HepG2 (cell line): Measurements from ENCODE around the gene CLDN9. TPM values are rescaled to one million over a fixed set of nuclear protein-coding genes. Genes with fewer than 3 reads are reported as not detected.

ENCODE experiments used
- CBFB ChIP-seq: sonication (generic); formaldehyde crosslinking; IDR thresholded peaks from 2 replicates; pipeline ENCODE4 v1.4.0; 2020; ENCODE audit warnings: missing genetic modification reagents
- DPF2 ChIP-seq: sonication (generic); formaldehyde crosslinking; IDR thresholded peaks from 2 replicates; pipeline ENCODE4 v1.4.0; 2020; ENCODE audit warnings: mild to moderate bottlenecking, low read depth, missing genetic modification reagents, borderline replicate concordance
- NONO ChIP-seq, 2 experiments: fragments of 450-650 bp in 1 of 2; sonication (generic) in 1 of 2; formaldehyde crosslinking in 1 of 2; IDR thresholded peaks in 1 of 2; conservative IDR thresholded peaks in 1 of 2; 2 replicates each; pipeline versions ENCODE4 v1.6.1 to v1.8.0; 2017 to 2022; ENCODE audit warnings: mild to moderate bottlenecking in 1 of 2, missing genetic modification reagents in 1 of 2, moderate library complexity in 1 of 2
- NR2F6 ChIP-seq, 2 experiments: IDR thresholded peaks; 2 replicates each; pipeline ENCODE4 v1.6.1; 2016; ENCODE audit warnings: antibody characterized with exemption in 1 of 2, mild to moderate bottlenecking in 1 of 2
- SRSF9 ChIP-seq: fragments of 200-400 bp; formaldehyde crosslinking; IDR thresholded peaks from 2 replicates; pipeline ENCODE4 v1.6.1; 2018; ENCODE audit warnings: borderline replicate concordance, mild to moderate bottlenecking, low read depth, low read length; ENCODE audit not compliant: insufficient read depth, poor library complexity, severe bottlenecking
- THAP11 ChIP-seq: IDR thresholded peaks from 2 replicates; pipeline ENCODE4 v1.6.1; 2016; ENCODE audit warnings: missing biosample characterization, missing genetic modification reagents
- TMF1 ChIP-seq: sonication (generic); formaldehyde crosslinking; IDR thresholded peaks from 2 replicates; pipeline ENCODE4 v1.8.1; 2022; ENCODE audit warnings: low read depth, missing genetic modification reagents
- ZNF766 ChIP-seq: sonication (generic); formaldehyde crosslinking; IDR thresholded peaks from 2 replicates; pipeline ENCODE4 v1.5.0; 2020; ENCODE audit warnings: missing genetic modification reagents, borderline replicate concordance
- polyA plus RNA-seq, 8 experiments: library from polyadenylated mRNA; depleted of rRNA in 3 of 8; stranded (reverse) in 7 of 8; unstranded in 1 of 8; fragments of >200 nt; fragmentation: Illumina TruSeq in 4 of 8; extraction: Trizol in 4 of 8; gene quantifications; 2 replicates each; pipeline versions ENCODE4 v1.2.1 to v1.2.3, GENCODE V29; 2011 to 2016; ENCODE audit warnings: low read depth in 4 of 8, missing spikeins in 1 of 8, mixed read lengths in 1 of 8; ENCODE audit not compliant: insufficient read depth in 1 of 8
- total RNA-seq, 5 experiments: library from RNA; depleted of rRNA; stranded (reverse); fragments of >200 nt; fragmentation: Illumina TruSeq; extraction: Trizol; gene quantifications; 2 replicates each; pipeline ENCODE4 v1.2.3, GENCODE V29; 2016; ENCODE audit warnings: low read depth in 1 of 5
- TF ChIP-seq, protein P1 (sequence below): sonication (generic); formaldehyde crosslinking; IDR thresholded peaks from 2 replicates; pipeline ENCODE4 v1.4.0; 2020; ENCODE audit warnings: missing genetic modification reagents, borderline replicate concordance
- TF ChIP-seq, protein P2 (sequence below): IDR thresholded peaks from 2 replicates; pipeline ENCODE4 v1.6.1; 2012; ENCODE audit warnings: low read length, improper control_type of control experiment
- TF ChIP-seq, protein P3 (sequence below): sonication (generic); formaldehyde crosslinking; IDR thresholded peaks from 2 replicates; pipeline ENCODE4 v1.9.0; 2021; ENCODE audit warnings: mild to moderate bottlenecking, missing genetic modification reagents
- TF ChIP-seq, protein P4 (sequence below): sonication (generic); formaldehyde crosslinking; IDR thresholded peaks from 2 replicates; pipeline ENCODE4 v1.4.0; 2020; ENCODE audit warnings: mild to moderate bottlenecking, low read depth, missing genetic modification reagents

CLDN9 gene
- total and polyA plus RNA-seq, 2 of the 13 experiments (the other 11 are each of a cell fraction or from before 2014, with no cell fraction given): 0.15 to 0.26 TPM

DNA sequence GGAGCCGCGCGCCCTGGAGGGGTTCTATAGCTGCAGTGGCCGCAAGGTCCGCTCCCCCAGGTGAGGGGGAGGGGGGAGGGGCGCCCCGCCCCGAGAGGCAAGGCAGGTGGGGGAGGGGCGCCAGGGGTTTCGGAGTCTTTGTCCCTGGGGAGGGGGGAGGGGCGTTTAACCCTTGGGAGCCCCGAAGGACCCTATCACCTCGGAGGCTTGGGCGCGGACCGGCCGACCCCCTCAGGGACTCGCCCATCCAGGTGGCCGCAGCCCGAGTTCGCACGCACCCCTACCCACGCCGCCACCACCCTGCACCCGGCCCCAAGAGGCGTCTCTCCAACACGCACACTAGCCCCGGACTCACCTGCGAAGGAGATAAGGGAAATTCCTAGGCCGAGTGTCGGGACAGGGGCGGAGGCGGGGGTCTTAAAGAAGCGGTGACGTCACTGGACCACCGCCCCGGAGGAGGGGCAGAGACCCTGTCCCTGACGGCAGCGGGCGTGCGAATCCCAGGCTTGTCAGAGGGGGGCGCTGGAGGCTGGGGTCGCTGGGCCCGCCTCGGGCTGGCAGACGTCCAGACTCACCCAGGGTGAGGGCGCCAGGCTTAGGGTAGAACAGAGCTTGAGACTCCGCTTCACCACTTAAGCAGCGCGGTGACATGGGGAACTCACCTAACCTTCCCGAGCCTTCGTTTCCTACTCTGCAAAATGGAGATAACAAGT is 5.2 kb downstream of the CLDN9 start, which contains the start of gene CLDN6 (continued):
- TF ChIP-seq, protein P1, sequence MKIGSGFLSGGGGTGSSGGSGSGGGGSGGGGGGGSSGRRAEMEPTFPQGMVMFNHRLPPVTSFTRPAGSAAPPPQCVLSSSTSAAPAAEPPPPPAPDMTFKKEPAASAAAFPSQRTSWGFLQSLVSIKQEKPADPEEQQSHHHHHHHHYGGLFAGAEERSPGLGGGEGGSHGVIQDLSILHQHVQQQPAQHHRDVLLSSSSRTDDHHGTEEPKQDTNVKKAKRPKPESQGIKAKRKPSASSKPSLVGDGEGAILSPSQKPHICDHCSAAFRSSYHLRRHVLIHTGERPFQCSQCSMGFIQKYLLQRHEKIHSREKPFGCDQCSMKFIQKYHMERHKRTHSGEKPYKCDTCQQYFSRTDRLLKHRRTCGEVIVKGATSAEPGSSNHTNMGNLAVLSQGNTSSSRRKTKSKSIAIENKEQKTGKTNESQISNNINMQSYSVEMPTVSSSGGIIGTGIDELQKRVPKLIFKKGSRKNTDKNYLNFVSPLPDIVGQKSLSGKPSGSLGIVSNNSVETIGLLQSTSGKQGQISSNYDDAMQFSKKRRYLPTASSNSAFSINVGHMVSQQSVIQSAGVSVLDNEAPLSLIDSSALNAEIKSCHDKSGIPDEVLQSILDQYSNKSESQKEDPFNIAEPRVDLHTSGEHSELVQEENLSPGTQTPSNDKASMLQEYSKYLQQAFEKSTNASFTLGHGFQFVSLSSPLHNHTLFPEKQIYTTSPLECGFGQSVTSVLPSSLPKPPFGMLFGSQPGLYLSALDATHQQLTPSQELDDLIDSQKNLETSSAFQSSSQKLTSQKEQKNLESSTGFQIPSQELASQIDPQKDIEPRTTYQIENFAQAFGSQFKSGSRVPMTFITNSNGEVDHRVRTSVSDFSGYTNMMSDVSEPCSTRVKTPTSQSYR (CRISPR knock-in tag): peak; percentile 62; the same call in 1 of the 2 replicates
- TF ChIP-seq ZNF766 (CRISPR knock-in tag) (no peak), SRSF9 (no peak), NONO (IDR thresholded peaks at IDR 0.05) (no peak), NONO (CRISPR knock-in tag; conservative IDR thresholded peaks at IDR 0.05) (no peak), TMF1 (no peak), NR2F6 (IDR thresholded peaks at IDR 0.05) (no peak), NR2F6 (CRISPR knock-in tag; IDR thresholded peaks at IDR 0.05) (0 out of 2 replicates have a peak, but pooled peaks have one; percentile 29), THAP11 (CRISPR knock-in tag) (peak; percentile 57; the same call in 1 of the 2 replicates), DPF2 (CRISPR knock-in tag) (no peak), CBFB (CRISPR knock-in tag) (peak; percentile 33; the same call in 1 of the 2 replicates)
- TF ChIP-seq, protein P2, sequence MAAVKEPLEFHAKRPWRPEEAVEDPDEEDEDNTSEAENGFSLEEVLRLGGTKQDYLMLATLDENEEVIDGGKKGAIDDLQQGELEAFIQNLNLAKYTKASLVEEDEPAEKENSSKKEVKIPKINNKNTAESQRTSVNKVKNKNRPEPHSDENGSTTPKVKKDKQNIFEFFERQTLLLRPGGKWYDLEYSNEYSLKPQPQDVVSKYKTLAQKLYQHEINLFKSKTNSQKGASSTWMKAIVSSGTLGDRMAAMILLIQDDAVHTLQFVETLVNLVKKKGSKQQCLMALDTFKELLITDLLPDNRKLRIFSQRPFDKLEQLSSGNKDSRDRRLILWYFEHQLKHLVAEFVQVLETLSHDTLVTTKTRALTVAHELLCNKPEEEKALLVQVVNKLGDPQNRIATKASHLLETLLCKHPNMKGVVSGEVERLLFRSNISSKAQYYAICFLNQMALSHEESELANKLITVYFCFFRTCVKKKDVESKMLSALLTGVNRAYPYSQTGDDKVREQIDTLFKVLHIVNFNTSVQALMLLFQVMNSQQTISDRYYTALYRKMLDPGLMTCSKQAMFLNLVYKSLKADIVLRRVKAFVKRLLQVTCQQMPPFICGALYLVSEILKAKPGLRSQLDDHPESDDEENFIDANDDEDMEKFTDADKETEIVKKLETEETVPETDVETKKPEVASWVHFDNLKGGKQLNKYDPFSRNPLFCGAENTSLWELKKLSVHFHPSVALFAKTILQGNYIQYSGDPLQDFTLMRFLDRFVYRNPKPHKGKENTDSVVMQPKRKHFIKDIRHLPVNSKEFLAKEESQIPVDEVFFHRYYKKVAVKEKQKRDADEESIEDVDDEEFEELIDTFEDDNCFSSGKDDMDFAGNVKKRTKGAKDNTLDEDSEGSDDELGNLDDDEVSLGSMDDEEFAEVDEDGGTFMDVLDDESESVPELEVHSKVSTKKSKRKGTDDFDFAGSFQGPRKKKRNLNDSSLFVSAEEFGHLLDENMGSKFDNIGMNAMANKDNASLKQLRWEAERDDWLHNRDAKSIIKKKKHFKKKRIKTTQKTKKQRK: no peak
- TF ChIP-seq, protein P3, sequence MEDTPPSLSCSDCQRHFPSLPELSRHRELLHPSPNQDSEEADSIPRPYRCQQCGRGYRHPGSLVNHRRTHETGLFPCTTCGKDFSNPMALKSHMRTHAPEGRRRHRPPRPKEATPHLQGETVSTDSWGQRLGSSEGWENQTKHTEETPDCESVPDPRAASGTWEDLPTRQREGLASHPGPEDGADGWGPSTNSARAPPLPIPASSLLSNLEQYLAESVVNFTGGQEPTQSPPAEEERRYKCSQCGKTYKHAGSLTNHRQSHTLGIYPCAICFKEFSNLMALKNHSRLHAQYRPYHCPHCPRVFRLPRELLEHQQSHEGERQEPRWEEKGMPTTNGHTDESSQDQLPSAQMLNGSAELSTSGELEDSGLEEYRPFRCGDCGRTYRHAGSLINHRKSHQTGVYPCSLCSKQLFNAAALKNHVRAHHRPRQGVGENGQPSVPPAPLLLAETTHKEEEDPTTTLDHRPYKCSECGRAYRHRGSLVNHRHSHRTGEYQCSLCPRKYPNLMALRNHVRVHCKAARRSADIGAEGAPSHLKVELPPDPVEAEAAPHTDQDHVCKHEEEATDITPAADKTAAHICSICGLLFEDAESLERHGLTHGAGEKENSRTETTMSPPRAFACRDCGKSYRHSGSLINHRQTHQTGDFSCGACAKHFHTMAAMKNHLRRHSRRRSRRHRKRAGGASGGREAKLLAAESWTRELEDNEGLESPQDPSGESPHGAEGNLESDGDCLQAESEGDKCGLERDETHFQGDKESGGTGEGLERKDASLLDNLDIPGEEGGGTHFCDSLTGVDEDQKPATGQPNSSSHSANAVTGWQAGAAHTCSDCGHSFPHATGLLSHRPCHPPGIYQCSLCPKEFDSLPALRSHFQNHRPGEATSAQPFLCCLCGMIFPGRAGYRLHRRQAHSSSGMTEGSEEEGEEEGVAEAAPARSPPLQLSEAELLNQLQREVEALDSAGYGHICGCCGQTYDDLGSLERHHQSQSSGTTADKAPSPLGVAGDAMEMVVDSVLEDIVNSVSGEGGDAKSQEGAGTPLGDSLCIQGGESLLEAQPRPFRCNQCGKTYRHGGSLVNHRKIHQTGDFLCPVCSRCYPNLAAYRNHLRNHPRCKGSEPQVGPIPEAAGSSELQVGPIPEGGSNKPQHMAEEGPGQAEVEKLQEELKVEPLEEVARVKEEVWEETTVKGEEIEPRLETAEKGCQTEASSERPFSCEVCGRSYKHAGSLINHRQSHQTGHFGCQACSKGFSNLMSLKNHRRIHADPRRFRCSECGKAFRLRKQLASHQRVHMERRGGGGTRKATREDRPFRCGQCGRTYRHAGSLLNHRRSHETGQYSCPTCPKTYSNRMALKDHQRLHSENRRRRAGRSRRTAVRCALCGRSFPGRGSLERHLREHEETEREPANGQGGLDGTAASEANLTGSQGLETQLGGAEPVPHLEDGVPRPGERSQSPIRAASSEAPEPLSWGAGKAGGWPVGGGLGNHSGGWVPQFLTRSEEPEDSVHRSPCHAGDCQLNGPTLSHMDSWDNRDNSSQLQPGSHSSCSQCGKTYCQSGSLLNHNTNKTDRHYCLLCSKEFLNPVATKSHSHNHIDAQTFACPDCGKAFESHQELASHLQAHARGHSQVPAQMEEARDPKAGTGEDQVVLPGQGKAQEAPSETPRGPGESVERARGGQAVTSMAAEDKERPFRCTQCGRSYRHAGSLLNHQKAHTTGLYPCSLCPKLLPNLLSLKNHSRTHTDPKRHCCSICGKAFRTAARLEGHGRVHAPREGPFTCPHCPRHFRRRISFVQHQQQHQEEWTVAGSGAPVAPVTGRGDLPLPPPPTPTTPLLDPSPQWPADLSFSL (CRISPR knock-in tag): no peak
- TF ChIP-seq, protein P4, sequence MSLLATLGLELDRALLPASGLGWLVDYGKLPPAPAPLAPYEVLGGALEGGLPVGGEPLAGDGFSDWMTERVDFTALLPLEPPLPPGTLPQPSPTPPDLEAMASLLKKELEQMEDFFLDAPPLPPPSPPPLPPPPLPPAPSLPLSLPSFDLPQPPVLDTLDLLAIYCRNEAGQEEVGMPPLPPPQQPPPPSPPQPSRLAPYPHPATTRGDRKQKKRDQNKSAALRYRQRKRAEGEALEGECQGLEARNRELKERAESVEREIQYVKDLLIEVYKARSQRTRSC: no peak
